ENCODE measurements around the gene MAMDC4.

The MAMDC4 gene

GRCh38 chr9:136849960-136850865 lies 1.9 kb upstream of the MAMDC4 start:
- no peak for DNase-seq (ENCODE audit: low spot score)

GRCh38 chr9:136850866-136851775 lies 1.0 kb upstream of the MAMDC4 start:
- no peak for DNase-seq (ENCODE audit: low spot score)

- no peak for DNase-seq (ENCODE audit: low spot score)
Measured at GRCh38 chr9:136852664-136853595, 784 bp downstream of the MAMDC4 start.

GRCh38 chr9:136853596-136854112 lies 1.5 kb downstream of the MAMDC4 start:
- no peak for DNase-seq (ENCODE audit: low spot score)

GRCh38 chr9:136854113-136854841 lies 2.1 kb downstream of the MAMDC4 start:
- DNase-seq (ENCODE audit: low spot score) = no peak

- DNase-seq (ENCODE audit: low spot score) = no peak
Measured at GRCh38 chr9:136854842-136855460, 2.8 kb downstream of the MAMDC4 start.

- no peak for DNase-seq (ENCODE audit: low spot score)
Measured at GRCh38 chr9:136855461-136856078, 3.4 kb downstream of the MAMDC4 start.

- no peak for DNase-seq (ENCODE audit: low spot score)
Measured at GRCh38 chr9:136856079-136856476, 3.9 kb downstream of the MAMDC4 start.

GRCh38 chr9:136856541-136857141 lies 4.5 kb downstream of the MAMDC4 start:
- no peak for DNase-seq (ENCODE audit: low spot score)

GRCh38 chr9:136857166-136857565 lies 5.0 kb downstream of the MAMDC4 start:
- no peak for DNase-seq (ENCODE audit: low spot score)

GRCh38 chr9:136857581-136858412 lies 5.7 kb downstream of the MAMDC4 start:
- peak; percentile 33 for DNase-seq (ENCODE audit: low spot score)

- no peak for DNase-seq (ENCODE audit: low spot score)
Measured at GRCh38 chr9:136858452-136858843, 6.3 kb downstream of the MAMDC4 start.

GRCh38 chr9:136858844-136859757 lies 7.0 kb downstream of the MAMDC4 start:
- peak; percentile 51 for DNase-seq (ENCODE audit: low spot score)

GRCh38 chr9:136860529-136860928 lies 8.4 kb downstream of the MAMDC4 start:
- DNase-seq (ENCODE audit: low spot score) = no peak

GRCh38 chr9:136860933-136861873 lies 9.1 kb downstream of the MAMDC4 start:
- DNase-seq (ENCODE audit: low spot score) = no peak

GRCh38 chr9:136861874-136862457 lies 9.8 kb downstream of the MAMDC4 start:
- no peak for DNase-seq (ENCODE audit: low spot score)
